Measurements from ENCODE around the gene LMBRD2.

Gene LMBRD2

GRCh38 chr5:36162810-36163486, 11.3 kb upstream of the LMBRD2 start:
- Histone ChIP-seq H4K20me1 (ENCODE audit: insufficient read depth, low read length) (peaks cover 42% of the 10 kb centered on the region; the same call in 1 of the 2 replicates), H3K4me3 (ENCODE audit: low read depth in 1 of 2, low read length in 2 of 2) (no peak overlapping the region), H2AFZ (ENCODE audit: low read depth, low read length) (no peak overlapping the region), H3K4me1 (ENCODE audit: insufficient read depth, low read length) (peaks cover 14% of the 10 kb centered on the region; the same call in 1 of the 2 replicates), H3K36me3 (ENCODE audit: insufficient read depth, low read length) (peaks cover 98% of the 10 kb centered on the region), H3K9ac (ENCODE audit: low read depth, low read length) (no peak overlapping the region), H3K9me3 (ENCODE audit: insufficient read depth, low read length, severe bottlenecking) (no peaks in the 10 kb centered on the region), H3K27ac (ENCODE audit: low read length) (no peak overlapping the region), H3K4me2 (ENCODE audit: insufficient read depth, low read length) (no peak overlapping the region), H3K27me3 (ENCODE audit: insufficient read depth, low read length, poor library complexity) (no peaks in the 10 kb centered on the region), H3K79me2 (ENCODE audit: insufficient read depth, low read length) (peaks cover 91% of the 10 kb centered on the region)
- no peak for ATAC-seq (ENCODE audit: insufficient read depth, low read depth)
- no peak for DNase-seq
- TF ChIP-seq, protein P1, sequence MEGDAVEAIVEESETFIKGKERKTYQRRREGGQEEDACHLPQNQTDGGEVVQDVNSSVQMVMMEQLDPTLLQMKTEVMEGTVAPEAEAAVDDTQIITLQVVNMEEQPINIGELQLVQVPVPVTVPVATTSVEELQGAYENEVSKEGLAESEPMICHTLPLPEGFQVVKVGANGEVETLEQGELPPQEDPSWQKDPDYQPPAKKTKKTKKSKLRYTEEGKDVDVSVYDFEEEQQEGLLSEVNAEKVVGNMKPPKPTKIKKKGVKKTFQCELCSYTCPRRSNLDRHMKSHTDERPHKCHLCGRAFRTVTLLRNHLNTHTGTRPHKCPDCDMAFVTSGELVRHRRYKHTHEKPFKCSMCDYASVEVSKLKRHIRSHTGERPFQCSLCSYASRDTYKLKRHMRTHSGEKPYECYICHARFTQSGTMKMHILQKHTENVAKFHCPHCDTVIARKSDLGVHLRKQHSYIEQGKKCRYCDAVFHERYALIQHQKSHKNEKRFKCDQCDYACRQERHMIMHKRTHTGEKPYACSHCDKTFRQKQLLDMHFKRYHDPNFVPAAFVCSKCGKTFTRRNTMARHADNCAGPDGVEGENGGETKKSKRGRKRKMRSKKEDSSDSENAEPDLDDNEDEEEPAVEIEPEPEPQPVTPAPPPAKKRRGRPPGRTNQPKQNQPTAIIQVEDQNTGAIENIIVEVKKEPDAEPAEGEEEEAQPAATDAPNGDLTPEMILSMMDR (IDR thresholded peaks at IDR 0.05; ENCODE audit: borderline replicate concordance, extremely low read depth, low read length, poor library complexity, severe bottlenecking): no peak
- TF ChIP-seq EZH2 (IDR thresholded peaks at IDR 0.05; ENCODE audit: borderline replicate concordance, low read depth, low read length, severe bottlenecking): no peak

GRCh38 chr5:36161361-36161760, 9.7 kb upstream of the LMBRD2 start:
- DNase-seq: no peak
- Histone ChIP-seq H4K20me1 (ENCODE audit: insufficient read depth, low read length) (peaks cover 52% of the 10 kb centered on the region; the same call in 1 of the 2 replicates), H3K4me3 (ENCODE audit: low read depth in 1 of 2, low read length in 2 of 2) (no peak overlapping the region), H3K36me3 (ENCODE audit: insufficient read depth, low read length) (peaks cover 98% of the 10 kb centered on the region), H3K27ac (ENCODE audit: low read length) (no peak overlapping the region), H3K9me3 (ENCODE audit: insufficient read depth, low read length, severe bottlenecking) (no peaks in the 10 kb centered on the region), H3K4me1 (ENCODE audit: insufficient read depth, low read length) (peaks cover 27% of the 10 kb centered on the region), H3K9ac (ENCODE audit: low read depth, low read length) (no peak overlapping the region), H2AFZ (ENCODE audit: low read depth, low read length) (no peak overlapping the region), H3K27me3 (ENCODE audit: insufficient read depth, low read length, poor library complexity) (no peaks in the 10 kb centered on the region), H3K79me2 (ENCODE audit: insufficient read depth, low read length) (peaks cover 97% of the 10 kb centered on the region), H3K4me2 (ENCODE audit: insufficient read depth, low read length) (0 out of 2 replicates have a peak overlapping the region, but pooled peaks have one; percentile 1)
- no peak for ATAC-seq (ENCODE audit: insufficient read depth, low read depth)
- TF ChIP-seq EZH2 (IDR thresholded peaks at IDR 0.05; ENCODE audit: borderline replicate concordance, low read depth, low read length, severe bottlenecking): no peak
- TF ChIP-seq, protein P1 (IDR thresholded peaks at IDR 0.05; ENCODE audit: borderline replicate concordance, extremely low read depth, low read length, poor library complexity, severe bottlenecking): no peak

- H3K9ac ChIP-seq (ENCODE audit: low read depth, low read length): no peak overlapping the region
- H3K79me2 ChIP-seq (ENCODE audit: insufficient read depth, low read length): peaks cover 97% of the 10 kb centered on the region
- no peak for ATAC-seq (ENCODE audit: insufficient read depth, low read depth)
- no peaks in the 10 kb centered on the region for H3K27me3 ChIP-seq (ENCODE audit: insufficient read depth, low read length, poor library complexity)
- H2AFZ ChIP-seq (ENCODE audit: low read depth, low read length): no peak overlapping the region
- H3K4me3 ChIP-seq (ENCODE audit: low read depth in 1 of 2, low read length in 2 of 2): no peak overlapping the region
- TF ChIP-seq EZH2 (IDR thresholded peaks at IDR 0.05; ENCODE audit: borderline replicate concordance, low read depth, low read length, severe bottlenecking): no peak
- TF ChIP-seq, protein P1 (IDR thresholded peaks at IDR 0.05; ENCODE audit: borderline replicate concordance, extremely low read depth, low read length, poor library complexity, severe bottlenecking): no peak
- H3K36me3 ChIP-seq (ENCODE audit: insufficient read depth, low read length): peaks cover 98% of the 10 kb centered on the region
- H3K9me3 ChIP-seq (ENCODE audit: insufficient read depth, low read length, severe bottlenecking): no peaks in the 10 kb centered on the region
- H4K20me1 ChIP-seq (ENCODE audit: insufficient read depth, low read length): peaks cover 57% of the 10 kb centered on the region; the same call in 1 of the 2 replicates
- no peak for DNase-seq
- no peak overlapping the region for H3K27ac ChIP-seq (ENCODE audit: low read length)
- H3K4me1 ChIP-seq (ENCODE audit: insufficient read depth, low read length): peaks cover 34% of the 10 kb centered on the region
- peak overlapping the region; percentile 27 for H3K4me2 ChIP-seq (ENCODE audit: insufficient read depth, low read length)
These were observed 8.9 kb upstream of the LMBRD2 start for GRCh38 chr5:36160617-36161016.

Data from DND-41 (cell line).